Cardiac fibroblast (primary cell): ENCODE results near the gene LTC4S.

Source experiments
- DNase-seq, 2 donors: peaks; one replicate each; pipeline versions ENCODE4 v3.0.0 to v3.0.0-alpha.2; 2010; ENCODE audit warnings: low read depth in 2 of 2
- H3K4me3 ChIP-seq, 2 donors: replicated peaks in 1 of 2; 1 replicate in 1 of 2; 2 replicates in 1 of 2; pipeline ENCODE4 v1.5.1; 2011; ENCODE audit warnings: low read depth in 2 of 2, low read length in 2 of 2, mild to moderate bottlenecking in 2 of 2, moderate library complexity in 1 of 2
- CTCF ChIP-seq: IDR thresholded peaks from one replicate; pipeline ENCODE4 v1.5.1; 2011; ENCODE audit warnings: low read depth, mild to moderate bottlenecking, low read length, inconsistent platforms

LTC4S gene

GRCh38 chr5:179812135-179812825, 18.5 kb downstream of the LTC4S start:
- no peak for DNase-seq
- H3K4me3 ChIP-seq: no peak overlapping the region
- no peak for TF ChIP-seq CTCF

- no peak overlapping the region for H3K4me3 ChIP-seq
- TF ChIP-seq CTCF: no peak
- no peak for DNase-seq
Measured at GRCh38 chr5:179812997-179813607, 19.3 kb downstream of the LTC4S start.

GRCh38 chr5:179814090-179814489, 20.3 kb downstream of the LTC4S start:
- no peak for DNase-seq

GRCh38 chr5:179815491-179816249, 21.9 kb downstream of the LTC4S start:
- DNase-seq: no peak
- H3K4me3 ChIP-seq: no peak overlapping the region
- TF ChIP-seq CTCF: no peak

More at GRCh38 chr5:179814090-179814489, 20.3 kb downstream of the LTC4S start:
- TF ChIP-seq CTCF: no peak
- no peak overlapping the region for H3K4me3 ChIP-seq

- no peak for TF ChIP-seq CTCF
- peak overlapping the region in 1 of 2 donors; percentile 12 for H3K4me3 ChIP-seq
- DNase-seq: no peak
Measured at GRCh38 chr5:179816401-179816795, 22.6 kb downstream of the LTC4S start.

GRCh38 chr5:179816796-179817469, 23.1 kb downstream of the LTC4S start:
- no peak for TF ChIP-seq CTCF
- DNase-seq: no peak
- peak overlapping the region; percentile 28 to 35 for H3K4me3 ChIP-seq
